ENCODE measurements around the gene ERVFRD-1.
"Not testable (repeated sequence)": the region's sequence is repeated elsewhere in the genome, so short reads cannot be mapped to it uniquely, and the experiment has no call there.

Gene ERVFRD-1

DNA sequence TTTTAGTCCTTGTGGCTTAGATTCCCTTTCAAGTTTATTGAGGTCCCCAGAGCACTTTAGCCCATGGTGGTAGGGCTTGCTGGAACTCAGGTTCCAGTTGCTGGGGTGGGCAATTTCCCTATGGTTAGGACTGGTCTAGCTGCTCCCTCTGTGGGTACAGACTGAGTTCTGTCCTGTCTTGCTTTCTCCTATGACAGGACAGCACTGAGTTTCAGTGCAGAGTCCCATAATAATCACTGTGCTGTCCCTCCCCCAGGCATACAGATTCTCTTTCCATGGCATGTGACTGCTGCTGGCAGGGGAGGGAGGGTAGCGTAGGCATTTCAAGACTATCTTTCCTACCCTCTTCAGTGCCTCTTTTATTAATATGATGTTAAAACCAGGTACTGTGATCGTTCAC lies 17.1 kb upstream of the ERVFRD-1 start:
- H3K4me3 ChIP-seq (ENCODE audit: low read depth, low read length) = no peak overlapping the region
- TF ChIP-seq, protein P1, sequence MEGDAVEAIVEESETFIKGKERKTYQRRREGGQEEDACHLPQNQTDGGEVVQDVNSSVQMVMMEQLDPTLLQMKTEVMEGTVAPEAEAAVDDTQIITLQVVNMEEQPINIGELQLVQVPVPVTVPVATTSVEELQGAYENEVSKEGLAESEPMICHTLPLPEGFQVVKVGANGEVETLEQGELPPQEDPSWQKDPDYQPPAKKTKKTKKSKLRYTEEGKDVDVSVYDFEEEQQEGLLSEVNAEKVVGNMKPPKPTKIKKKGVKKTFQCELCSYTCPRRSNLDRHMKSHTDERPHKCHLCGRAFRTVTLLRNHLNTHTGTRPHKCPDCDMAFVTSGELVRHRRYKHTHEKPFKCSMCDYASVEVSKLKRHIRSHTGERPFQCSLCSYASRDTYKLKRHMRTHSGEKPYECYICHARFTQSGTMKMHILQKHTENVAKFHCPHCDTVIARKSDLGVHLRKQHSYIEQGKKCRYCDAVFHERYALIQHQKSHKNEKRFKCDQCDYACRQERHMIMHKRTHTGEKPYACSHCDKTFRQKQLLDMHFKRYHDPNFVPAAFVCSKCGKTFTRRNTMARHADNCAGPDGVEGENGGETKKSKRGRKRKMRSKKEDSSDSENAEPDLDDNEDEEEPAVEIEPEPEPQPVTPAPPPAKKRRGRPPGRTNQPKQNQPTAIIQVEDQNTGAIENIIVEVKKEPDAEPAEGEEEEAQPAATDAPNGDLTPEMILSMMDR (IDR thresholded peaks at IDR 0.05; ENCODE audit: borderline replicate concordance, insufficient read depth, low read depth, low read length) = no peak

DNA sequence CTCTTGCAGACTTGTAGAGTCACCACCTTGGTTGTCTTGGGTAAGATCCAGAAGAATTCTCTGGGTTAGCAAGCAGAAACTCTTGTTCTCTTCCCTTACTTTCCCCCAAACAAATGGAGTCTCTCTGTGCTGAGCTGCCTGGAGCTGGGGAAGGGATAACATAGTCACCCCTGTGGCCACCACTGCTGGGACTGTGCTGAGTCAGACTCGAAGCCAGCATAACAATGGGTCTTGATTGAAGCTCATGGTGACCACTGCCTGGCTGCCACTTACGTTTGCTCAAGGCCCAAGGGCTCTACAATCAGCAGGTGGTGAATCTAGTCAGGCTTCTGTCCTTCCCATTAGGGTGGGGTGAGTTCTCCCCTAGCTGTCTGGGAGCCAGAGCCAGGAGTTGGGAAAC lies 15.4 kb upstream of the ERVFRD-1 start:
- TF ChIP-seq, protein P1 (IDR thresholded peaks at IDR 0.05; ENCODE audit: borderline replicate concordance, insufficient read depth, low read depth, low read length) = no peak
- no peak overlapping the region for H3K4me3 ChIP-seq (ENCODE audit: low read depth, low read length)

DNA sequence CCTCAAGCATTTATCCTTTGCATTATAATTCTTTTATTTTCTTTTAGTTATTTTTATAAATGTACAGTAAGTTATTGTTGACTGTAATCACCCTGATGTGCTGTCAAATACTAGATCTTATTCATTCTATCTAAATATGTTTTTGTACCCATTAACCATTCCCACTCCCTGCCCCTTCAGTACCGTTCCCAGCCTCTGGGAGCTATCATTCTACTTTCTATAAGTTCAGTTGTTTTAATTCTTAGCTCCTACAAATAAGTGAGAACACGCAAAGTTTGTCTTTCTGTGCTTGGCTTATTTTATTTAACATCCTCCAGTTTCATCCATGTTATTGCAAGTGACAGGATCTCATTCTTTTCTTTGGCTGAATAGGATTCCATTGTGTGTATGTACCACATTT lies 12.5 kb upstream of the ERVFRD-1 start:
- H3K4me3 ChIP-seq (ENCODE audit: low read depth, low read length) = no peak overlapping the region
- TF ChIP-seq, protein P1 (IDR thresholded peaks at IDR 0.05; ENCODE audit: borderline replicate concordance, insufficient read depth, low read depth, low read length) = no peak

DNA sequence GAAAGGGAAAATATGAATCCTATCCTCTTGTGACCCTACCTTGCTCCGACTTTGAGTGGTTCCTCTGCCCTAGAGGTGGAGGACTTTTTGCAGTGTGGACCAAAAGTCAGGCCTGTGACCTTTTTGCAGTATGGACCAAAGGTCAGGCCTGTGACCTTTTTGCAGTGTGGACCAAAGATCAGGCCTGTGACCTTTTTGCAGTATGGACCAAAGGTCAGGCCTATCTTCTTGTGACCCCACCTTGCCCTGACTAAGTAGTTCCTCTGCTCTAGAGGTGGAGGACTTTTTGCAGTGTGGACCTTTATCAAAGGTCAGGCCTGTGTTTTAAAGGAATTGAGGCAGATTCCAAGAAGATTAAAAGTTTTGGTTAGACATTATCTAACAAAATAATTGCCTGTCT lies 10.9 kb upstream of the ERVFRD-1 start:
- H3K4me3 ChIP-seq (ENCODE audit: low read depth, low read length) = no peak overlapping the region
- TF ChIP-seq, protein P1 (IDR thresholded peaks at IDR 0.05; ENCODE audit: borderline replicate concordance, insufficient read depth, low read depth, low read length) = no peak

DNA sequence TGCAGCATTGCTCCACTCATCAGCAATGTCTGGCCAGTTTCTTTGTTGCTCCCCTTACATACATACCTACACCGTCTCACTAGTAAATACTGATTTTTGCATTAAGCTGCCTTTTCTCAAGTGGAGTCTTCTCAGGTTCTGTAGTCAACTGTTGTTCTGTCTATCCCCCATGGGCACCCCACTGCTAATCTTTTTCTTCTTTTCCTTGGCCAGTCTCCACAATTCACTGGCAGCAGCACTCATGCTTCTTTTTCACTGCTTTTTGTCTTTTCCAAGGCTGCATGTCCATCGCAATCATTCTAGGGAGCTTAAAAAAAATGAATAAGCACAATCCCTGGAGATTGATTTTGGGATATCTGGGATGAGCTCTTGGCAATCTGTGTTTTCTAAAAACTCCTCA lies 10.3 kb upstream of the ERVFRD-1 start:
- TF ChIP-seq, protein P1 (IDR thresholded peaks at IDR 0.05; ENCODE audit: borderline replicate concordance, insufficient read depth, low read depth, low read length) = no peak
- no peak overlapping the region for H3K4me3 ChIP-seq (ENCODE audit: low read depth, low read length)

DNA sequence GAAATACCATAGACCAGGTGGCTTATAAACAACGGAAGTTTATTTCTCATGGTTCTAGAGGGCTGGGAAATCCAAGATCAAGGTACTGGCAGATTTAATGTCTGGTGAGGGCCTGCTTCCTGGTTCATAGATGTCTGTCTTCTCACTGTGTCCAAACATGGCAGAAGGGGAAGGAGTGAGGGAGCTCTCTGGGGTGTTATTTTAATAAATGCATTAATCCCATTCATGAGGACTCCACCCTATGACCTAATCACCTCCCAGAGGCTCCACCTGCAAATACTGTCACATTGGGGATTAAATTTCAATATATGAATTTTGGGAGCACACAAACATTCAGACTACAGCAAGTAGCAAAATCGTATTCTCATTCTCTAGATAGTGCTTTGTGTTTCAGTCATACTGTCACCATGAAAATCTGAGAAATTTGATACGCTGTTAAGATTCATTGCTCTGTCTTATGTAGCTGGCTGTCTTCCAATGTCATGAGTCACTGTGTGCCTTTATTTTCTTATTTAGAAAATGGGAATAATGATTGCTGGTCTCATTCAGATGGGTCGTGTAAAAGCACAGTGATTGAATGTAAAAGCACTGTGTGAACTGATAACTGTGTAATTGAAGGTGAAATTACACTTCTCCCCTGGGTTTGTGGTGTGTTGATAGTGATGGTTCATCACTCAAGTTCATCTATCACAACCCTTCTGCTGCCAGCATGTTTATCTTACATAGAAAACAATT lies 8.9 kb upstream of the ERVFRD-1 start:
- H3K4me3 ChIP-seq (ENCODE audit: low read depth, low read length) = no peak overlapping the region
- TF ChIP-seq, protein P1 (IDR thresholded peaks at IDR 0.05; ENCODE audit: borderline replicate concordance, insufficient read depth, low read depth, low read length) = no peak

DNA sequence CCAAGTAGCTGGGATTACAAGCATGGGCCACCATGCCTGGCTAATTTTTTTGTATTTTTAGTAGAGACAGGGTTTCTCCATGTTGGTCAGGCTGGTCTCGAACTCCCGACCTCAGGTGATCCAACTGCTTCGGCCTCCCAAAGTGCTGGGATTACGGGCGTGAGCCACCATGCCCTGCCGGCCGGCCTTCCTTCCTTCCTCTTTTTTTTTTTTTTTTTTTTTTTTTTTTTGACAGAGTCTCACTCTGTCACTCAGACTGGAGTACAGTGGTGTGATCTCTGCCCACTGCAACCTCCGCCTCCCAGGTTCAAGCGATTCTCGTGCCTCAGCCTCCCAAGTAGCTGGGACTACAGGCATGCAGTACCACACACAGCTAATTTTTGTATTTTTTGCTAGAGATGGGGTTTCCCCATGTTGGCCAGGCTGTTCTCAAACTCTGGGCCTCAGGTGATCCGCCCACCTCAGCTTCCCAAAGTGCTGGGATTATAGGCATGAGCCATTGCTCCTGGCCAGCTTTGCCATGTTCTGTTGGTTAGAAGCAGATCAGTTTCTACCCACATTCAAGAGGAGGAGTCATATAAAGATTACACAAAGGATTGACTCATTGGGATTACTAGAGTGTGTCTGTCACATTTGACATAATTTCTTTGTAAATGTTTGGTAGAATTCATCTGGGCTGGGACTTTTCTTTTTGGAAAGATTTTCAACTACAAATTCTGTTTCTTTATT lies 4.4 kb upstream of the ERVFRD-1 start:
- H3K4me3 ChIP-seq (ENCODE audit: low read depth, low read length) = not testable (repeated sequence)

Data from GM12875 (cell line).